Measurements from ENCODE around the gene HEATR5A.
"Not testable (repeated sequence)": the region's sequence is repeated elsewhere in the genome, so short reads cannot be mapped to it uniquely, and the experiment has no call there.

Gene HEATR5A

GRCh38 chr14:31387091-31387490 is 33.3 kb downstream of the HEATR5A start:
- no peak for DNase-seq

GRCh38 chr14:31386271-31386670 is 34.1 kb downstream of the HEATR5A start:
- no peak for DNase-seq

- no peak for DNase-seq
These were observed 38.1 kb downstream of the HEATR5A start for GRCh38 chr14:31382221-31382620.

- DNase-seq = no peak
These were observed 40.2 kb downstream of the HEATR5A start for GRCh38 chr14:31380106-31380505.

GRCh38 chr14:31379125-31379947 is 41.0 kb downstream of the HEATR5A start:
- not testable (repeated sequence) for DNase-seq

- no peak for DNase-seq
These were observed 42.9 kb downstream of the HEATR5A start for GRCh38 chr14:31377433-31377832.

GRCh38 chr14:31371646-31372045 is 48.7 kb downstream of the HEATR5A start:
- DNase-seq = peak; percentile 31

GRCh38 chr14:31363331-31364073 is 56.8 kb downstream of the HEATR5A start:
- DNase-seq = no peak

- DNase-seq = no peak
These were observed 57.6 kb downstream of the HEATR5A start for GRCh38 chr14:31362746-31363145.

GRCh38 chr14:31361761-31362160 is 58.6 kb downstream of the HEATR5A start:
- not testable (repeated sequence) for DNase-seq

GRCh38 chr14:31360919-31361662 is 59.3 kb downstream of the HEATR5A start:
- DNase-seq = peak; percentile 5

- DNase-seq = peak; percentile 81
These were observed 63.1 kb downstream of the HEATR5A start for GRCh38 chr14:31357279-31357678.

- DNase-seq = no peak
These were observed 74.3 kb downstream of the HEATR5A start for GRCh38 chr14:31346097-31346496.

- DNase-seq = no peak
These were observed 79.1 kb downstream of the HEATR5A start for GRCh38 chr14:31341280-31341679.

- no peak for DNase-seq
These were observed 79.9 kb downstream of the HEATR5A start for GRCh38 chr14:31340297-31341063.

- no peak for DNase-seq
These were observed 80.6 kb downstream of the HEATR5A start for GRCh38 chr14:31339743-31340142.

- no peak for DNase-seq
These were observed 83.0 kb downstream of the HEATR5A start for GRCh38 chr14:31337331-31337730.

GRCh38 chr14:31336646-31337045 is 83.7 kb downstream of the HEATR5A start:
- DNase-seq = peak; percentile 57

- DNase-seq = not testable (repeated sequence)
These were observed 89.0 kb downstream of the HEATR5A start for GRCh38 chr14:31331395-31331794.

- DNase-seq = not testable (repeated sequence)
These were observed 90.4 kb downstream of the HEATR5A start for GRCh38 chr14:31329876-31330521.

- DNase-seq = peak; percentile 4
These were observed 94.2 kb downstream of the HEATR5A start for GRCh38 chr14:31326111-31326510.

- no peak for DNase-seq
These were observed 96.9 kb downstream of the HEATR5A start for GRCh38 chr14:31323419-31323818.
